SK-N-SH treated with all-trans-retinoic acid at 6 μM for 48 hours (cell line): ENCODE results near the gene GAPVD1.

ENCODE experiments used
- BACH2 ChIP-seq: fragments of 250-450 bp; sonication (Bioruptor Pico); IDR thresholded peaks from 2 replicates; pipeline ENCODE4 v1.9.0; 2021; ENCODE audit warnings: mild to moderate bottlenecking, borderline replicate concordance
- GLIS3 ChIP-seq: fragments of 250-450 bp; sonication (Bioruptor Pico); IDR thresholded peaks from 2 replicates; pipeline ENCODE4 v1.5.0; 2020; ENCODE audit warnings: mild to moderate bottlenecking, moderate library complexity
- ISL1 ChIP-seq: fragments of 250-450 bp; sonication (Bioruptor Pico); IDR thresholded peaks from 2 replicates; pipeline ENCODE4 v2.1.2; 2022; ENCODE audit warnings: mild to moderate bottlenecking, moderate library complexity
- OSR1 ChIP-seq: fragments of 250-450 bp; sonication (Bioruptor Pico); IDR thresholded peaks from 2 replicates; pipeline ENCODE4 v1.8.0; 2022; ENCODE audit warnings: moderate library complexity, mild to moderate bottlenecking, inconsistent platforms
- PPARA ChIP-seq: fragments of 250-450 bp; sonication (Bioruptor Pico); IDR thresholded peaks from 2 replicates; pipeline ENCODE4 v1.5.0; 2020; ENCODE audit warnings: mild to moderate bottlenecking, borderline replicate concordance
- RARB ChIP-seq: fragments of 250-450 bp; sonication (Bioruptor Pico); IDR thresholded peaks from 2 replicates; pipeline ENCODE4 v1.8.0; 2021; ENCODE audit warnings: mild to moderate bottlenecking, moderate library complexity
- ZFP3 ChIP-seq: fragments of 250-450 bp; sonication (Bioruptor Pico); IDR thresholded peaks from 2 replicates; pipeline ENCODE4 v1.5.0; 2020; ENCODE audit warnings: mild to moderate bottlenecking, moderate library complexity
- ZNF565 ChIP-seq: fragments of 450-650 bp; formaldehyde crosslinking; conservative IDR thresholded peaks from 2 replicates; pipeline ENCODE4 v1.5.0; 2020; ENCODE audit warnings: low read depth, mild to moderate bottlenecking, moderate library complexity
- ZNF70 ChIP-seq: fragments of 450-650 bp; formaldehyde crosslinking; IDR thresholded peaks from 2 replicates; pipeline ENCODE4 v1.5.0; 2020; ENCODE audit warnings: mild to moderate bottlenecking, moderate library complexity
- TF ChIP-seq, protein P1 (sequence below): fragments of 250-450 bp; sonication (Bioruptor Pico); IDR thresholded peaks from 2 replicates; pipeline ENCODE4 v1.5.1; 2020; ENCODE audit warnings: low read depth, mild to moderate bottlenecking, moderate library complexity
- TF ChIP-seq, protein P2 (sequence below): fragments of 250-450 bp; sonication (Bioruptor Pico); IDR thresholded peaks from 2 replicates; pipeline ENCODE4 v1.8.0; 2020; ENCODE audit warnings: mild to moderate bottlenecking, moderate library complexity, borderline replicate concordance

- no peak for TF ChIP-seq ZNF565 (CRISPR knock-in tag)
- TF ChIP-seq, protein P1, sequence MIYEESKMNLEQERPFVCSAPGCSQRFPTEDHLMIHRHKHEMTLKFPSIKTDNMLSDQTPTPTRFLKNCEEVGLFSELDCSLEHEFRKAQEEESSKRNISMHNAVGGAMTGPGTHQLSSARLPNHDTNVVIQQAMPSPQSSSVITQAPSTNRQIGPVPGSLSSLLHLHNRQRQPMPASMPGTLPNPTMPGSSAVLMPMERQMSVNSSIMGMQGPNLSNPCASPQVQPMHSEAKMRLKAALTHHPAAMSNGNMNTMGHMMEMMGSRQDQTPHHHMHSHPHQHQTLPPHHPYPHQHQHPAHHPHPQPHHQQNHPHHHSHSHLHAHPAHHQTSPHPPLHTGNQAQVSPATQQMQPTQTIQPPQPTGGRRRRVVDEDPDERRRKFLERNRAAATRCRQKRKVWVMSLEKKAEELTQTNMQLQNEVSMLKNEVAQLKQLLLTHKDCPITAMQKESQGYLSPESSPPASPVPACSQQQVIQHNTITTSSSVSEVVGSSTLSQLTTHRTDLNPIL = no peak
- TF ChIP-seq ZFP3 (CRISPR knock-in tag) = no peak
- no peak for TF ChIP-seq BACH2 (CRISPR knock-in tag)
- TF ChIP-seq ISL1 = no peak
- TF ChIP-seq, protein P2, sequence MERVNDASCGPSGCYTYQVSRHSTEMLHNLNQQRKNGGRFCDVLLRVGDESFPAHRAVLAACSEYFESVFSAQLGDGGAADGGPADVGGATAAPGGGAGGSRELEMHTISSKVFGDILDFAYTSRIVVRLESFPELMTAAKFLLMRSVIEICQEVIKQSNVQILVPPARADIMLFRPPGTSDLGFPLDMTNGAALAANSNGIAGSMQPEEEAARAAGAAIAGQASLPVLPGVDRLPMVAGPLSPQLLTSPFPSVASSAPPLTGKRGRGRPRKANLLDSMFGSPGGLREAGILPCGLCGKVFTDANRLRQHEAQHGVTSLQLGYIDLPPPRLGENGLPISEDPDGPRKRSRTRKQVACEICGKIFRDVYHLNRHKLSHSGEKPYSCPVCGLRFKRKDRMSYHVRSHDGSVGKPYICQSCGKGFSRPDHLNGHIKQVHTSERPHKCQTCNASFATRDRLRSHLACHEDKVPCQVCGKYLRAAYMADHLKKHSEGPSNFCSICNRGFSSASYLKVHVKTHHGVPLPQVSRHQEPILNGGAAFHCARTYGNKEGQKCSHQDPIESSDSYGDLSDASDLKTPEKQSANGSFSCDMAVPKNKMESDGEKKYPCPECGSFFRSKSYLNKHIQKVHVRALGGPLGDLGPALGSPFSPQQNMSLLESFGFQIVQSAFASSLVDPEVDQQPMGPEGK (CRISPR knock-in tag) = no peak
- no peak for TF ChIP-seq GLIS3 (CRISPR knock-in tag)
- TF ChIP-seq OSR1 (CRISPR knock-in tag) = no peak
- TF ChIP-seq PPARA = no peak
- no peak for TF ChIP-seq ZNF70
- no peak for TF ChIP-seq RARB (CRISPR knock-in tag)
These were observed 64.2 kb downstream of the GAPVD1 start for GRCh38 chr9:125325826-125326225.
